ENCODE measurements around the gene KLHL30.
A peak's percentile ranks its signal among the peaks of the same experiment; 100 is the strongest.

KLHL30 gene

GRCh38 chr2:238117199-238118154 is 21.0 kb upstream of the KLHL30 start:
- DNase-seq (ENCODE audit: low spot score): peak; percentile 35

DNA sequence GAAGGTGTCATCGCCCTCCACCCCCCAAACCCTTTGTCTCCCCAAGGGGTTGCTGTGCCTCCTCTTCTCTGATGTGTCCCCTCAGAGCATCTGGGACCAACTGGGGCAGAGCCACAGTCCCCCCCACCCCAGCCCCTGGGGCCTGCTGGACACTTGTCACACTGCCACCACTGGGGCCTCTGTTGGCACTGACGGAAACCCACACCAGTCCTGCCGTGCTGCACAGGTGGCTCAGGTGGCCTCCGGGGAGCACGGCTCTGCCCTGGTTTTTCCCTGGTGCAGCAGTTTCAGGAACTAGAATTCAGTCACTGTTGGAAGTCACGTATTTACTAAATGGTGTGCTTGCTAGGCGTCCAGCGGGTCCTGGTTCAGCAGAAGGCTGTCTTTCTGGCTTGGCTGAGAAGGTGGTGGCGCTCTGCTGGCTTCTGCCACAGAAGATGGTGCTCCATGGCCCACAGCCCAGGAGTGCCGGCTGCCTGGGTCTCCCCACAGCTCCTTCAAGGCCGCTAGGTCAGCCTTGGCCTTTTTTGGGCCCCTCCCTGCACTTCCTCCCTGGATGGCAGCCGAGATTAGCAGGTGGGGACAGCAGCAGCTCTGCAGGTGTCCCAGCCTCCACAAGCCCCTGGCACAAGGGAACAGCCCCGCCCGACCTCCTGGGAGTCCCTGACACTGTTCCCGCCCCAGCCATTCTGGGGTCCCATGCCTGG is 18.6 kb upstream of the KLHL30 start:
- DNase-seq (ENCODE audit: low spot score): no peak

- DNase-seq (ENCODE audit: low spot score): no peak
These were observed 17.8 kb upstream of the KLHL30 start for GRCh38 chr2:238120463-238121298.

- no peak for DNase-seq (ENCODE audit: low spot score)
These were observed 16.8 kb upstream of the KLHL30 start for GRCh38 chr2:238121511-238122286.

DNA sequence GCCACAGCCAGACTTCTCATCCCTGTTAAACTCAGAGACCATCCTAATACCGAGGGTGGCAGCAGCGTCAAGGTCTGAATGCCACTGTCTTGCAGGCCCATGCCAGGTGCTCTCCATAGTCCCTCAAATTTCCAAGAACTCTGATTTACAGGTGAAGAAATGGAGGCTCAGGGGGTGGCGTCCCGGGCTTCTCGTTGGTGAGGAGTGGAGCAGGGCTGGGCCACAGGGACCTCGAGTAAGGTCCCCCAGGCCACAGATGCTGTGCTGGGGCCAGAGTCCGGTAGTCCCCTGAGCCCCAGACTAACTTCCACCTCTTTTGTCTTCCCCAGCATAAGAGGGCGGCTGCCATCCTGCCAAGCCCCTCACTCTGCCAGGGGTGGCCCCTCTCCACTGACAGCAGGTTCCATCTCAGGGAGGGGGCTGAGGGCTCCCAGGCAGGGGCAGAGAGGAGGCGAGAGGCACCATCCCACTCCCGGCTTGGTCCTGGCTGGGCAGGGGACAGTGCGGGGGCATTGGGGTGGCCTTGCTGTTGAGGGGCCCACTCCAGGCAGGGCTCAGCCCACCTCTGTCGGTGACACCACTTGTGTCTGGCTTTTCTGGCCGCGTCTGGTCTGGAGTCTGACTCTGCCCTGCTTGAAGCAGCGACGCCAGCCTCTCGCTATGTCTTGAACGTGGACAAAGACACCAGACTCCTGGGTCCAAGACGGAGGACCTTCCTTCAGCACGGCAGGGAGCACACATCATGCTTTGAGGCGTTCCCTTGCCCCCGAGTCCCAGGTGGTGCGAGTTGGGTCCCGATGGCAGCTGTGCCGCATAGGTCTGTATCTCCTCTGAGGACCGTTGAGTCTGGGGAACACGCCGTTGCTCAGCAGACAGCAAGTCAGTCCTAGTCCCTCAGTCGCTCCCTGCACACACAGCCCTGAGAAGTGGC is 15.9 kb upstream of the KLHL30 start:
- no peak for DNase-seq (ENCODE audit: low spot score)

DNA sequence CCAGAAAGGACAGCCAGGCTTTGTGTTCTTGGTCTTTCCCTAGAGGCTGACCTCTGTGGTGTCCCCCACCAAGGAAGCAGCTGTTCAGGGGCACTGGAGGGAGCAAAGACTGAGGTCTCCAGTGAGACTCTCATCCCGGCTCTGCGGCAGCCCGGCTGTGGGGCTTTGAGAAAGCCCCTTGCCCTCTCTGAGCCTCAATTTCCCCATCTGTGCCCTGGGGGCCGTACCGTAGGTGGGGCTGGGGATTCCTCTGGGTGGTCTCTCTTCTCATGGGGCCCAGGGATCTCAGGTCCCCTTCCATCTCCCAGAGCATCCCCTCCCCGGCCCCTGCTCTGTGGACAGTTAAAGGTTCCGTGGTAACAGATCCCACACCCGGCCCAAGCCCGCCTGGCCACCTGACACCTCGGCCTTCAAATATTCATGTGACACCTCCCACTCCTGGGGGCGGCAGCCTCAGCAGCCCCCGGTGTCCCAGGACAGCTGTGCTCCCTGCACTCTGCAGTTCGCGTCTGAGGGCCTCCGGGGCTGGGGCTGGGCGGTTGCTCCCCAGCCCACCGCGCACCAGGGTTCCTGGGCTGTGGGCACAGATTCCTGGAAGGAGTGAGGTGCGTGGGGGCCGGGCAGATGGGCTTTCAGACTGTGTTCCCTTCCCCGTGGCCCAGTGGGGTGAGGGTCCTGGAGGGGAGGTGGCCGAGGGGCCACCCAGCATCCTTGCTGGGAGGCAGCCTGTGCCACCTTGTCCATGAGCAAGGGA is 15.1 kb upstream of the KLHL30 start:
- DNase-seq (ENCODE audit: low spot score): no peak

DNA sequence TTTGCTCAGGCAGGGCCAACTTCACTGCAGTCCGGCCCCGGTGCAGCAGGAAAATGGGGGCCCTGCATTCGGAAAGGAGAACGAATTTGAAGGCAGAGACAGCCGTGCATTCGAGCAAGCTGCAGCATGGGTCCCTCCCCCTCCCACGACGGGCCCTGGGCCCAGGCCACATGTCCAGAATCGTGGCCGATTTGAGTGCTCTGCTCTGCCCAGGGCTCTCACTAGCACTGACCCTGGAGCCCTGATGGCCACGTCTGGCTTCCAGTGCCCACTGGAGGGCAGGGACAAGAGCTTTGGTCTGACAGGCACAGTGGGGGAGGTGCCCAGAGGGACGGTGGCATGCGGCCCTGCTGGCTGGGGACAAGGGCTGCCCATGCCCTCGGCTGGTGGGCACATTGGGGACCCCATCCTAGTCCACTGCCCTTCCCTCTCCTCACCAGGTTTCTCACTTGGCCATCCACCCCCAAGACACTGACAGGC is 14.4 kb upstream of the KLHL30 start:
- DNase-seq (ENCODE audit: low spot score): no peak

DNA sequence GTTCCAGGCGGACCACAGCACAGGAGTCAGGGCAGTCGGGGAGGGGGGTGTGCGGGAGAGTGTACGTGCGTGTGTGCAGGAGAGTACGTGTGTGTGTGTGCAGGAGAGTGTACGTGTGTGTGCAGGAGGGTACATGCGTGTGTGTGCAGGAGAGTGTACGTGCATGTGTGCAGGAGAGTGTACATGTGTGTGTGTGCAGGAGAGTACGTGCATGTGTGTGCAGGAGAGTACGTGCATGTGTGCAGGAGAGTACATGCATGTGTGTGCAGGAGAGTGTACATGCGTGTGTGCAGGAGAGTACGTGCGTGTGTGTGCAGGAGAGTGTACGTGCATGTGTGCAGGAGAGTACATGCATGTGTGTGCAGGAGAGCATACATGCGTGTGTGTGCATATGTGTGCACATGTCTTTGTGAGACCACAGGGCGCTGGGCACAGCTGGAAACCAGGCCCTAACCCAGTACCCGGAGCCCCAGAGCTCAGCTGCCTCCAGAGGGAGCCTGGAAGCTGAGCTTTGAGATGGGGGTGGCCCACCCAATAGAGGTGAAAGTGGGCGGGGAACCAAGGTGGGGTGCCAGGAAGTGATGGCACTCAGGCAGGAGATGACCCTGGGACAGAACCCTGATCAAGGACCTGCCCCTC is 13.9 kb upstream of the KLHL30 start:
- no peak for DNase-seq (ENCODE audit: low spot score)

DNA sequence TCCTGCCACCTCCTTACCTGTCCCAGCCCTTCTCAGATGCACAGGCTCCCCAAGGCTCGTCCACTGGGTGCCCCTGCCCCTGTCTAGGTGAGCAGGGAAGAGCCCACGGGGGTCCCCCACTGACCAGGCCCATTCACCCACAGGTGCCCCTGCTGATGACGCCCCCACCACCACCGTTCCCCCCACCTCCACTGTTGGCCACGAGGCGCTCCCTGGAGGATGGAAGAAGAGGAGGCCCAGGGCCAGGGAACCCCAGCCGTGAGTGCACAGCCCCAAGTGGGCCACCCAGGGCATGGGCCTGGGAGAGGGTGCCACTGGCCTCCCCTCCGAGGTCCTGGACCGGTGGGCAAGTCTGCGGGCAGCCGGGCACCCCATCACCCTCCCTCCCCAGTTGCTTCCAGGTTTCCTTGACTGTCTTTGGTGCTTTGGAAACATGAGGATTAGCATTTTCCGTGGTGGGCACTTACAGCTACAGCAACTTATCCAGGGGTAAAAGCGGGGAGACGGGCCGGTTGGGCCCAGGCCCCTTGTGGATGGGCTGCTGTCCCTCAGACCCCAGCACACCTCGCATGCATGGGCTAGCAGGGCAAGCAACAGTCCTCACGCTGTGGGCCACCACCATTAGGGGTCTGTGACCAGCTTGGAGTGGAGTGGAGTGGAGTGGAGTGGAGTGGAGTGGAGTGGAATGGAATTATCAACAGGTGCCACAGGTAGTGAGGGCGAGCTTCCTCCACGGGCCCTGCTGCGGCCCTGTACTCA is 13.2 kb upstream of the KLHL30 start:
- no peak for DNase-seq (ENCODE audit: low spot score)

DNA sequence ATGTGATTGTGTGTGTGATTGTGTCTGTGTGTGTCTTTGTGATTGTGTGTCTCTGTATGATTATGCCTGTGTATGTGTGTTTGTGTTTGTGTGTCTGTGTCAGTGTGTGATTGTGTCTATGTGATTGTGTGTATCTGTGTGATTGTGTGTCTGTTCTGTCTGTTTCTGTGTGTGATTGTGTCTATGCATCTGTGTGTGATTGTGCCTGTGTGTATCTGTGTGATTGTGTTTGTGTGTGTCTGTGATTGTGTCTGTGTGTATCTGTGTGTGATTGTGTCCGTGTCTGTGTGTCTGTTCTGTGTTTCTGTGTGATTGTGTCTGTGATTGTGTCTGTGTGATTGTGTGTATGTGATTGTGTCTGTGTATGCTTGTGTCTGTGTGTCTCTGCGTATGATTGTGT is 12.1 kb upstream of the KLHL30 start:
- DNase-seq (ENCODE audit: low spot score): no peak

- DNase-seq (ENCODE audit: low spot score): no peak
These were observed 11.7 kb upstream of the KLHL30 start for GRCh38 chr2:238126775-238127164.

DNA sequence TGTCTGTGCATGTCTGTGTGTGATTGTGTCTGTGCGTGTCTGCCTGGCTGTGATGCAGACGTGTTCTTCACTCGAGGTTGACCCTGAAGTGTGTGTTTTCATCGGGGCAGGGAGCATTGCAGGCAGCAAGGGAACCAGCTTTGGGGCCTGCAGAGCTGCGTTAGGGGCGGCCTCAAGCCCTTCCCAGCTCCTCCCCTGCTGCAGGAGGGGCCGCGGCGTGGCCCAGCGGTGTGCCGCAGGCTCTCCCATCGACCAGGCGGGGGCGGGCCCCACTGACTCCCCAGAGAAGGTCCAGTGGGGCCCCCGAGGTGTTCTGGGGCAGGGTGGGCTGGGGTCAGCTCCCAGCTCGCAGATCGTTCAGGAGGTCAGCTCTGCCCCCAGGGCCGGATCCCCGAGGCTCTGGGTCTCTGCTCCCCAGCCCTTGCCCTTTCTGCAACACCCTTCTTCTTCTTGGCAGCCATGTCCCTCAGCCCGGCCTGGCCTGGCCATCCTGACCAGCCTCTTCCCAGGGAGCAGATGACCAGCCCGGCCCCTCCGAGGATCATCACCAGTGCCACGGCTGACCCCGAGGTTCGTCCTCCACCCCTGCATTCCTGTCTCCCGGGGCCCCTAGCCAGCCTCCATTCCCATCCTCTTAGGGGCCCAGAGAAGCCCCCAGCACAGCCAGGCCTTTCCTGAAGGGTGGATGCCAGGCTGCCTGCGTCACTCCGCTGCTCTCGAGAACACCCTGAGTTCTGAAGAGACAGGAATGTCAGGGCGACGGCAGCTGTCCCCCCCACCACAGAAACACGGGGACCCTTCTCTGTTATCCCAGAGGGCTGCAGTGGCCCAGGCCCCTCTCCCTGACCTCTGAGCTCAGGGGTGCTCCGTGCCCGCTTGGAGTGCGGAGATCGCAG is 11.1 kb upstream of the KLHL30 start:
- peak; percentile 55 for DNase-seq (ENCODE audit: low spot score)

DNA sequence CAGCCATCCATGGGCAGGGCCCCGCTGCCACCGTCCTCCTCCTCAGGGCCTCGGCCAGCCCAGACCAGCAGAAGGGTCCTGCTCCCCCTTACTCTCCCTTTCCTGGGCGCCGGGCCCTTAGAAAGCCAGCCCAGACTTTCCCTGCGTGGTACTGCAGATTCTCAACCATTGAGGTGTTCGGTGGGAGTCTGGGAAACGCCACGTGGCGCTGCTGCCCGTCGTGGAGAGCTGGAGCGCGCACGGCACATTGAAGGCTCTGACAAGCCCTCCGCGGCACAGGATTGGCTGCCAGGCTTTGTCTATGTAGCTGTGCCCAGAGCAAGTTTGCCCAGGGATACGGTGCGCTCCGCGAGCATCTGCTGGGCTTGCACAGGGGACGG is 10.4 kb upstream of the KLHL30 start:
- DNase-seq (ENCODE audit: low spot score): no peak

- no peak for DNase-seq (ENCODE audit: low spot score)
These were observed 9.9 kb upstream of the KLHL30 start for GRCh38 chr2:238128534-238129001.

- DNase-seq (ENCODE audit: low spot score): no peak
These were observed 9.1 kb upstream of the KLHL30 start for GRCh38 chr2:238129166-238130010.

DNA sequence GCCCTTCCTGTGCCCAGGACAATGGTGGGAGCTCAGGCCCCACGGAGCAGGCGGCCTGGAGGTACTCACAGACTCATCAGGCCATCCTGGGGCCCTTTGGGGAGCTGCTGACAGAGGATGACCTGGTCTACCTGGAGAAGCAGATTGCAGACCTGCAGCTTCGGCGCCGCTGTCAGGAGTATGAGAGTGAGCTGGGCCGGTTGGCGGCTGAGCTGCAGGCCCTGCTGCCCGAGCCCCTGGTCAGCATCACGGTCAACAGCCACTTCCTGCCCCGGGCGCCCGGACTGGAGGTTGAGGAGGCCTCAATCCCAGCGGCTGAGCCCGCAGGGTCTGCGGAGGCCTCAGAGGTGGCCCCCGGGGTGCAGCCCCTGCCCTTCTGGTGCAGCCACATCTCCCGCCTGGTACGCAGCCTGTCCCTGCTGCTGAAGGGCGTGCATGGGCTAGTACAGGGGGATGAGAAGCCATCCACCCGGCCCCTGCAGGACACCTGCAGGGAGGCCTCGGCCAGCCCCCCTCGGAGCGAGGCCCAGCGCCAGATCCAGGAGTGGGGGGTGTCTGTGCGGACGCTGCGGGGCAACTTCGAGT is 8.3 kb upstream of the KLHL30 start:
- no peak for DNase-seq (ENCODE audit: low spot score)
